ENCODE data around the gene PLD5.

DNA sequence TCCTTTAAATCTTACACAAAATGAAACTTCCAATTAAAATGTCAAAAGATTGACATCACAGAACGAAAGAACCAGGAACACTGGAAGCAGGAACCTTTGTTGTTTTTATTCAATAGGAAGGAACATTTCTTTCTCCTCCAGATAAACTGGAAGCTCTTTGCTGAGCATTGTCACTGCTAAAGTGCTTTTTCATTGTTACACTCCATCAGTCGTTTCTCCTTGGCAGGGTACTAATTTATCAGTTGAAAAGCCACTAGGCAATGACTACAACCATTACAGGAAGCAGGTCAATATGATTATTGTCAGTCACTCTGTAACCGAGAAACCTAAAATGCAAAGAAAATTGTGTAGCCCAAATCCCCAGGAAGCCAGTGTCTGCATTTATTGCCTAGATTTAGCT is 362.4 kb downstream of the PLD5 start:
- TF ChIP-seq CTCF (IDR thresholded peaks at IDR 0.05) (no peak), POLR2A (IDR thresholded peaks at IDR 0.05) (no peak)

All from testis (tissue), 2 donors.